IMR-90 (cell line): ENCODE data around the gene RAC3. TPM values are rescaled to one million over a fixed set of nuclear protein-coding genes. Genes with fewer than 3 reads are reported as not detected.
A peak's percentile ranks its signal among the peaks of the same experiment; 100 is the strongest.

Source experiments
- ATAC-seq: fragments of 200-7000 bp; cut with Tn5 transposase; 2 replicates; pipeline ENCODE4 v1.9.1; 2020; ENCODE audit warnings: low read depth, mild to moderate bottlenecking, moderate library complexity
- BruUV-seq: library from RNA; stranded (reverse); fragments of 400-500 nt; replicated peaks from 2 replicates; lab custom pipeline; 2021; lab: Mats Ljungman, UMichigan
- CTCF ChIA-PET: fragments of 300-600 bp; formaldehyde crosslinking; extraction: SDS; loops from one replicate; lab custom pipeline; 2021; ENCODE audit warnings: antibody characterized with exemption; lab: Yijun Ruan, JAX
- POLR2A ChIA-PET: fragments of 300-600 bp; sonication (Branson Sonifier 250); formaldehyde crosslinking; loops from one replicate; lab custom pipeline; 2022; ENCODE audit warnings: antibody characterized with exemption; ENCODE audit not compliant: unreplicated experiment; lab: Charles Lee
- DNase-seq: peaks from one replicate; pipeline ENCODE4 v3.0.0; 2013
- H2AFZ ChIP-seq: replicated peaks from 2 replicates; pipeline ENCODE3; 2013; ENCODE audit warnings: low read length, mild to moderate bottlenecking; ENCODE audit not compliant: poor library complexity
- H2AK5ac ChIP-seq: 2 replicates; pipeline ENCODE4 v1.6.1; 2013; ENCODE audit warnings: low read depth, low read length, inconsistent platforms
- H2AK9ac ChIP-seq: replicated peaks from 2 replicates; pipeline ENCODE3; 2013; ENCODE audit warnings: mild to moderate bottlenecking, low read depth, low read length, moderate library complexity; ENCODE audit not compliant: poor library complexity
- H2BK120ac ChIP-seq: 2 replicates; pipeline ENCODE4 v1.6.1; 2013; ENCODE audit warnings: low read depth, low read length, inconsistent platforms
- H2BK15ac ChIP-seq: 3 replicates; pipeline ENCODE4 v1.6.1; 2013; ENCODE audit warnings: low read depth, low read length, inconsistent platforms
- H2BK20ac ChIP-seq: 2 replicates; pipeline ENCODE4 v1.6.1; 2013; ENCODE audit warnings: low read depth, mild to moderate bottlenecking, inconsistent platforms, low read length, moderate library complexity
- H2BK5ac ChIP-seq: 2 replicates; pipeline ENCODE4 v1.6.1; 2013; ENCODE audit warnings: mild to moderate bottlenecking, low read depth, low read length, inconsistent platforms; ENCODE audit not compliant: poor library complexity, severe bottlenecking
- H3K14ac ChIP-seq: replicated peaks from 2 replicates; pipeline ENCODE4 v1.6.1; 2013; ENCODE audit warnings: low read depth, low read length, inconsistent platforms
- H3K18ac ChIP-seq: 2 replicates; pipeline ENCODE4 v1.6.1; 2013; ENCODE audit warnings: low read depth, low read length, control low read depth
- H3K23ac ChIP-seq: 2 replicates; pipeline ENCODE4 v1.6.1; 2013; ENCODE audit warnings: low read depth, low read length, inconsistent platforms
- H3K27ac ChIP-seq: 2 replicates; pipeline ENCODE4 v1.5.1; 2013; ENCODE audit warnings: mild to moderate bottlenecking, control low read depth, low read length; ENCODE audit not compliant: insufficient read depth
- H3K27me3 ChIP-seq: 2 replicates; pipeline ENCODE4 v1.6.1; 2013; ENCODE audit warnings: low read length; ENCODE audit not compliant: control insufficient read depth, insufficient read depth
- H3K36me3 ChIP-seq: 2 replicates; pipeline ENCODE4 v1.6.1; 2013; ENCODE audit warnings: low read length, mixed read lengths; ENCODE audit not compliant: control insufficient read depth, insufficient read depth
- H3K4ac ChIP-seq: 2 replicates; pipeline ENCODE4 v1.6.1; 2013; ENCODE audit warnings: low read depth, low read length, inconsistent platforms
- H3K4me1 ChIP-seq: 2 replicates; pipeline ENCODE4 v1.6.1; 2013; ENCODE audit warnings: low read length, mixed read lengths; ENCODE audit not compliant: control insufficient read depth, insufficient read depth
- H3K4me2 ChIP-seq: 2 replicates; pipeline ENCODE4 v1.6.1; 2013; ENCODE audit warnings: low read depth, mild to moderate bottlenecking, control low read depth, low read length, moderate library complexity
- H3K4me3 ChIP-seq: 2 replicates; pipeline ENCODE4 v1.5.1; 2013; ENCODE audit warnings: low read depth, mild to moderate bottlenecking, control low read depth, low read length, moderate library complexity; ENCODE audit not compliant: insufficient read depth
- H3K56ac ChIP-seq: 2 replicates; pipeline ENCODE4 v1.6.1; 2013; ENCODE audit warnings: low read length, inconsistent platforms; ENCODE audit not compliant: insufficient read depth; ENCODE audit errors: extremely low read depth
- H3K79me1 ChIP-seq, 2 experiments: 2 replicates each; pipeline ENCODE4 v1.6.1; 2013; ENCODE audit warnings: low read length in 2 of 2, inconsistent platforms in 1 of 2, low read depth in 1 of 2
- H3K9ac ChIP-seq: 2 replicates; pipeline ENCODE4 v1.6.1; 2013; ENCODE audit warnings: low read depth, low read length, control low read depth
- H3K9me1 ChIP-seq: 2 replicates; pipeline ENCODE4 v1.6.1; 2013; ENCODE audit warnings: low read length, inconsistent platforms; ENCODE audit not compliant: insufficient read depth
- H3K9me3 ChIP-seq: 2 replicates; pipeline ENCODE4 v1.6.1; 2013; ENCODE audit warnings: low read length; ENCODE audit not compliant: control insufficient read depth, insufficient read depth
- H4K20me1 ChIP-seq: 2 replicates; pipeline ENCODE4 v1.6.1; 2013; ENCODE audit warnings: low read length, inconsistent platforms; ENCODE audit not compliant: insufficient read depth
- H4K5ac ChIP-seq: 2 replicates; pipeline ENCODE4 v1.6.1; 2013; ENCODE audit warnings: mild to moderate bottlenecking, low read depth, low read length, control low read depth
- H4K8ac ChIP-seq, 2 experiments: 2 replicates each; pipeline ENCODE4 v1.6.1; 2013; ENCODE audit warnings: low read depth in 2 of 2, low read length in 2 of 2, control low read depth in 1 of 2, inconsistent platforms in 1 of 2
- H4K91ac ChIP-seq: 2 replicates; pipeline ENCODE4 v1.6.1; 2013; ENCODE audit warnings: low read depth, low read length, inconsistent platforms; ENCODE audit not compliant: insufficient read depth
- BHLHE40 ChIP-seq: fragments of 150-350 bp; IDR thresholded peaks from 2 replicates; pipeline ENCODE4 v1.6.1; 2016; ENCODE audit warnings: mild to moderate bottlenecking, low read depth, low read length
- CTCF ChIP-seq: conservative IDR thresholded peaks from 2 replicates; pipeline ENCODE4 v1.5.1; 2012; ENCODE audit warnings: mild to moderate bottlenecking, low read depth, low read length, improper control_type of control experiment
- ELK1 ChIP-seq: fragments of 150-350 bp; IDR thresholded peaks from 2 replicates; pipeline ENCODE4 v1.6.1; 2016; ENCODE audit warnings: low read depth, mild to moderate bottlenecking, low read length, moderate library complexity, borderline replicate concordance
- FOS ChIP-seq: fragments of 150-350 bp; IDR thresholded peaks from 2 replicates; pipeline ENCODE4 v1.6.1; 2016; ENCODE audit warnings: low read depth, low read length
- MAFK ChIP-seq: IDR thresholded peaks from 2 replicates; pipeline ENCODE4 v1.6.1; 2012; ENCODE audit warnings: low read depth, low read length, improper control_type of control experiment
- MAZ ChIP-seq: IDR thresholded peaks from 2 replicates; pipeline ENCODE4 v1.6.1; 2012; ENCODE audit warnings: low read depth, mild to moderate bottlenecking, low read length, improper control_type of control experiment, moderate library complexity, borderline replicate concordance
- MXI1 ChIP-seq: IDR thresholded peaks from 2 replicates; pipeline ENCODE4 v1.6.1; 2012; ENCODE audit warnings: low read depth, mild to moderate bottlenecking, low read length, moderate library complexity, borderline replicate concordance
- POLR2A ChIP-seq: IDR thresholded peaks from 2 replicates; pipeline ENCODE4 v1.6.1; 2012; ENCODE audit warnings: mild to moderate bottlenecking, low read depth, low read length
- USF2 ChIP-seq: fragments of 150-350 bp; IDR thresholded peaks from 2 replicates; pipeline ENCODE4 v1.6.1; 2017; ENCODE audit warnings: mild to moderate bottlenecking, antibody characterized with exemption, low read length, low read depth
- WGBS, 2 experiments: methylation state at CpG; one replicate each; pipeline versions ENCODE4 v1.1.5 to v1.1.7; 2013; ENCODE audit warnings: missing lambda C conversion rate in 2 of 2; ENCODE audit not compliant: insufficient read length in 1 of 2; ENCODE audit errors: extremely low coverage in 2 of 2; 5-methylcytosine and 5-hydroxymethylcytosine counted together
- dilution Hi-C: fragments of 300-500 bp; cut with HindIII; formaldehyde crosslinking; loops from one replicate; pipeline ENCODE4 v1.14.3; 2018; ENCODE audit warnings: low sequenced_read_pairs; ENCODE audit not compliant: unreplicated experiment
- in situ Hi-C: fragments of 300-500 bp; cut with MboI; formaldehyde crosslinking; loops from 3 replicates; pipeline ENCODE4 v1.14.3; 2019; ENCODE audit warnings: low sequenced_read_pairs, inconsistent platforms, mixed read lengths
- intact Hi-C: fragments of 100-400 bp; cut with micrococcal nuclease; formaldehyde crosslinking; loops from 2 replicates; pipeline ENCODE4 v1.10.0; 2022
- polyA plus RNA-seq, 3 experiments: library from polyadenylated mRNA; depleted of rRNA; stranded (reverse); fragments of >200 nt; gene quantifications; 2 replicates each; pipeline ENCODE4 v1.2.3, GENCODE V29; 2012; ENCODE audit warnings: low replicate concordance in 1 of 3
- total RNA-seq: library from RNA; depleted of rRNA; stranded (reverse); fragments of >200 nt; gene quantifications from 2 replicates; pipeline ENCODE4 v1.2.3, GENCODE V29; 2012

The RAC3 gene
- total and polyA plus RNA-seq, 2 of the 4 experiments (the other 2 are of a cell fraction), result 5.7 to 23.4 TPM

- Histone ChIP-seq H3K4ac (no peak overlapping the region), H4K8ac (no peak overlapping the region), H2BK15ac (no peak overlapping the region), H2BK20ac (no peak overlapping the region), H3K14ac (no peak overlapping the region), H4K5ac (no peak overlapping the region), H3K27ac (no peak overlapping the region), H4K91ac (no peak overlapping the region), H2AK5ac (no peak overlapping the region), H3K56ac (no peak overlapping the region), H3K4me1 (no peaks in the 10 kb centered on the region), H3K23ac (no peak overlapping the region), H4K20me1 (no peaks in the 10 kb centered on the region; the same call in 1 of the 2 replicates), H3K4me3 (no peak overlapping the region), H3K27me3 (no peaks in the 10 kb centered on the region), H3K4me2 (no peak overlapping the region), H2AK9ac (no peak overlapping the region), H3K36me3 (peaks cover 29% of the 10 kb centered on the region), H3K79me1 (no peaks in the 10 kb centered on the region), H2BK120ac (no peak overlapping the region), H3K9me1 (no peaks in the 10 kb centered on the region), H2BK5ac (no peak overlapping the region), H3K9me3 (no peaks in the 10 kb centered on the region), H3K18ac (no peak overlapping the region), H3K9ac (no peak overlapping the region), H2AFZ (no peak overlapping the region)
- ATAC-seq (peak; percentile 52; the same call in 1 of the 2 replicates), DNase-seq (no peak)
- no TSS peak for BruUV-seq
- CTCF ChIA-PET, result no interaction called here
- TF ChIP-seq FOS (no peak), CTCF (no peak), POLR2A (no peak), USF2 (no peak), MAZ (no peak), BHLHE40 (no peak), ELK1 (no peak), MAFK (no peak), MXI1 (no peak)
- POLR2A ChIA-PET, result no interaction called here
- dilution Hi-C loops, result no loop called here
- in situ Hi-C loops, result no loop called here
- 63% methylated on average over 8 of the region's 21 CpGs; no CpG with 5 or more reads in 1 of the 2 experiments for WGBS, 2 experiments
- intact Hi-C loops, result no loop called here
Measured at GRCh38 chr17:82076785-82077591, 45.5 kb downstream of the RAC3 start.
